ENCODE measurements around the gene CYB5R4.
"Not testable (repeated sequence)": the region's sequence is repeated elsewhere in the genome, so short reads cannot be mapped to it uniquely, and the experiment has no call there.

GRCh38 chr6:83907623-83908390, 48.3 kb downstream of the CYB5R4 start:
- not testable (repeated sequence) for TF ChIP-seq CTCF (IDR thresholded peaks at IDR 0.05; ENCODE audit: poor library complexity); EZH2 (IDR thresholded peaks at IDR 0.05; ENCODE audit: borderline replicate concordance)

All from hepatocyte (in vitro differentiated cells).